UCSD-AML1 (cell line): Measurements from ENCODE around the gene DISP2.

ENCODE experiments used
- DNase-seq: peaks from one replicate; lab custom pipeline; 2025; ENCODE audit not compliant: unreplicated experiment; lab: John Stamatoyannopoulos, UW

Gene DISP2

GRCh38 chr15:40342416-40343320, 15.4 kb upstream of the DISP2 start:
- peak; percentile 63 for DNase-seq

- peak; percentile 85 for DNase-seq
Measured at GRCh38 chr15:40343512-40343911, 14.5 kb upstream of the DISP2 start.

GRCh38 chr15:40344217-40344616, 13.8 kb upstream of the DISP2 start:
- no peak for DNase-seq

GRCh38 chr15:40344631-40345120, 13.3 kb upstream of the DISP2 start:
- DNase-seq = peak; percentile 62

GRCh38 chr15:40345225-40345866, 12.7 kb upstream of the DISP2 start:
- no peak for DNase-seq

GRCh38 chr15:40345867-40346578, 12.0 kb upstream of the DISP2 start:
- no peak for DNase-seq

GRCh38 chr15:40346579-40347558, 11.2 kb upstream of the DISP2 start:
- no peak for DNase-seq

- DNase-seq = no peak
Measured at GRCh38 chr15:40347559-40348473, 10.2 kb upstream of the DISP2 start.

GRCh38 chr15:40348474-40348870, 9.5 kb upstream of the DISP2 start:
- DNase-seq = no peak

GRCh38 chr15:40349163-40349562, 8.9 kb upstream of the DISP2 start:
- no peak for DNase-seq

- no peak for DNase-seq
Measured at GRCh38 chr15:40352281-40352901, 5.6 kb upstream of the DISP2 start.

GRCh38 chr15:40353697-40354096, 4.3 kb upstream of the DISP2 start:
- DNase-seq = no peak

GRCh38 chr15:40354408-40355171, 3.4 kb upstream of the DISP2 start:
- peak; percentile 38 for DNase-seq

GRCh38 chr15:40355976-40356585, 1.9 kb upstream of the DISP2 start:
- no peak for DNase-seq

GRCh38 chr15:40357246-40357645, 773 bp upstream of the DISP2 start:
- no peak for DNase-seq

GRCh38 chr15:40358471-40359353, 693 bp downstream of the DISP2 start:
- DNase-seq = peak; percentile 59

- no peak for DNase-seq
Measured at GRCh38 chr15:40360015-40360414, 2.0 kb downstream of the DISP2 start.
